ENCODE data around the gene COA4.
A peak's percentile ranks its signal among the peaks of the same experiment; 100 is the strongest.
"Not testable (repeated sequence)": the region's sequence is repeated elsewhere in the genome, so short reads cannot be mapped to it uniquely, and the experiment has no call there.

Gene COA4

GRCh38 chr11:73876424-73877310, at the start of gene COA4, which contains the start of gene PAAF1:
Gene COA4, minus strand, starts transcription at chr11:73876846. Its CDS starts 3,468 bp downstream, at chr11:73873378.
Gene PAAF1, plus strand, starts transcription at chr11:73876999. Its CDS starts 23 bp downstream, at chr11:73877022.
- DNase-seq: peak; percentile 98

GRCh38 chr11:73921180-73921579, 44.5 kb upstream of the COA4 start:
- no peak for DNase-seq

GRCh38 chr11:73916435-73916834, 39.8 kb upstream of the COA4 start:
- DNase-seq: no peak

- DNase-seq: no peak
Observed at GRCh38 chr11:73914284-73914683, 37.6 kb upstream of the COA4 start.

GRCh38 chr11:73913472-73913871, 36.8 kb upstream of the COA4 start:
- DNase-seq: no peak

GRCh38 chr11:73912026-73912425, 35.4 kb upstream of the COA4 start:
- no peak for DNase-seq

- peak; percentile 30 for DNase-seq
Observed at GRCh38 chr11:73907191-73907590, 30.5 kb upstream of the COA4 start.

- no peak for DNase-seq
Observed at GRCh38 chr11:73902303-73902702, 25.7 kb upstream of the COA4 start.

- DNase-seq: no peak
Observed at GRCh38 chr11:73894725-73895335, 18.2 kb upstream of the COA4 start.

- DNase-seq: no peak
Observed at GRCh38 chr11:73893041-73893440, 16.4 kb upstream of the COA4 start.

GRCh38 chr11:73889536-73889935, 12.9 kb upstream of the COA4 start:
- no peak for DNase-seq

GRCh38 chr11:73889019-73889418, 12.4 kb upstream of the COA4 start:
- peak; percentile 32 for DNase-seq

GRCh38 chr11:73888244-73888643, 11.6 kb upstream of the COA4 start:
- no peak for DNase-seq

- no peak for DNase-seq
Observed at GRCh38 chr11:73883856-73884255, 7.2 kb upstream of the COA4 start.

- not testable (repeated sequence) for DNase-seq
Observed at GRCh38 chr11:73880449-73880848, 3.8 kb upstream of the COA4 start.

- no peak for DNase-seq
Observed at GRCh38 chr11:73878771-73879170, 2.1 kb upstream of the COA4 start.

GRCh38 chr11:73875840-73876239, 806 bp downstream of the COA4 start:
- DNase-seq: no peak

GRCh38 chr11:73875380-73875779, 1.3 kb downstream of the COA4 start:
- DNase-seq: no peak

GRCh38 chr11:73872749-73873357, 3.8 kb downstream of the COA4 start:
- no peak for DNase-seq

- no peak for DNase-seq
Observed at GRCh38 chr11:73870261-73870660, 6.4 kb downstream of the COA4 start.

GRCh38 chr11:73869332-73869949, 7.2 kb downstream of the COA4 start:
- DNase-seq: no peak

- no peak for DNase-seq
Observed at GRCh38 chr11:73866586-73866996, 10.1 kb downstream of the COA4 start.

- no peak for DNase-seq
Observed at GRCh38 chr11:73866095-73866579, 10.5 kb downstream of the COA4 start.

Data from activated CD4-positive, alpha-beta T cell treated with anti-CD3 and anti-CD28 coated beads, Interleukin-2, amount 50 U/mL, for 16 hours (primary cell).